Middle frontal gyrus (tissue), 1 donor: ENCODE results near the gene SRF.

ENCODE experiments used
- DNase-seq: peaks from one replicate; pipeline ENCODE4 v3.0.0-alpha.2; 2015; ENCODE audit warnings: low spot score; ENCODE audit errors: extremely low spot score

SRF gene

DNA sequence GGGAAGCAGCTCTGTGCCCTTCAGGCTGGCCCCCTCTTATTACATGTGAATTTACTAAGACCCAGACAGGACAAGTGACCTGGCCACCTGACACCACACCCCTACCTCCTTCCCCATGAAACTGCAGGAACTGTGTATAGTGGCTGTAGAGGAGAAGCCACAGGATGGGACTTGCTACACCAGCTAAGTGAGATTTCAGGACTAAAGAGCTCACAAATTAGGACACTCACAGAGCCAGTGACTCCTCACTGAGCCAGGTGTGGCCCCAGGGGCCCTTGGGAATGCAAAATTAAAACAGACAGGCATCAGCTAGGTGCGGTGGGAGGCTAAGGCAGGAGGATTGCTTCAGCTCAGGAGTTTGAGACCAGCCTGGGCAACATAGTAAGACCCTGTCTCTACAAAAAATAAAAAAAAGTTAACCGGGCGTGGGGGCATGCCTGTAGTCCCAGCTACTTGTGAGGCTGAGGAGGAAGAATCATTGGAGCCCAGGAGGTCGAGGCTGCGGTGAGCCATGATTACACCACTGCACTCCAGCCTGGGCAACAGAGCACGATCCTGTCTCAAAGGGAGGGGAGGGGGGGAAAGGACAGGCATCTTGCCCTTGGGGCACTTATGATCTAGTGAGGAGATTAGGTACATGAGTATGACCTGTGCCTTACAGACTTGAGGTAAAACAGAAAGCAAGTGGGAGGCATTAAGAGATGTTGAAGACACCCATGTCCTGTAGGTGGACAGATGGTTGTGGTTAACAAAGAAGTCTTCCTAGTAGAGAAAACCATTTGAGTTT lies 23.2 kb upstream of the SRF start:
- DNase-seq, result no peak

DNA sequence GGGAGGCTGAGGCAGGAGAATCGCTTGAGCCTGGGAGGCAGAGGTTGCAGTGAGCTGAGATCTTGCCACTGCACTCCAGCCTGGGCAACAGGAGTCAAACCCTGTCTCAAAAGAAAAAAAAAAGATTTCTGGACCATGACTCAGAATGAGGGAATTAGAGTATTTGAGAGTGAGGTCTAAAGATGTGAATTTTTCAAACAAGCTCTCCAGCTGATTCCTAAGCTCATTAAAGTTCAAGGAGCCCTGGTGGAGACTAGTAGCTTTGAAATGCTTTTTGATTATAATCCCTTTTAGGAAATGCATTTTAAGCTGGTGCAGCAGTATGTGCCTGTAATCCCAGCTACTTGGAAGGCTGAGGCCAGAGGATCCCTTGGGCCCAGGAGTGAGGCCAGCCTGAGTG lies 21.8 kb upstream of the SRF start:
- no peak for DNase-seq

DNA sequence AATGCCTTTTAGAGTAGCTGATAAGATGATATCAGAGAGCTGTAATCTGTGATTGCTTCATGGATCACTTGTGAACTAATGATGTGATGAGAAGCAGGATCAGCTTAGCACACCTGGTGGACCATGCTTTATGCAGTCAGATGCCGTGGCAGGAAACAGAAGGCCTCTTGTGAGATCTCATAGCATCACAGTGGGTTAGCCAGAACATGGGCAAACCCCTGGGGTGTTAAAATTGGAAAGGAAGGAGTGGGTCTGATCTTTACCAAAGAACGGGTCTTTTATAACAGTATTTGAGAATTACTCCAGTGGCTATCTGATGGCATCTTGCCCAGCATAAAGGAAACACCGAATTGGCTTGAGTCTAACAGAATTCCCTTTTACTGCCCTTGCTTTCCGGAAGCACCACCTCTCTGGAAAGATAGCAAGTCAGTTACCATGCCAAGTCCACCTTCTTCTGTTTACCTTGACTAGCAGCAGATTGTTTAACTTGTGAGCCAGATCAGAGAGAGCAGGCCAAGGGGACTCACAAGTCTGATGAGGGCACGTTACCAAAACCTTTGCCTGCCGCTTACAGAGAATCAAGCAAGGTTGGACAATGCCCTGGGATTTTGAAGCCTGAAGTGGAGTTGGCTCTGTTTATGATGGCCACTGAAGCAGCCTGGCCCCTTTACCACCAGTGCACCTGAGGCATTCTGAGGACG lies 20.9 kb upstream of the SRF start:
- DNase-seq, result no peak

DNA sequence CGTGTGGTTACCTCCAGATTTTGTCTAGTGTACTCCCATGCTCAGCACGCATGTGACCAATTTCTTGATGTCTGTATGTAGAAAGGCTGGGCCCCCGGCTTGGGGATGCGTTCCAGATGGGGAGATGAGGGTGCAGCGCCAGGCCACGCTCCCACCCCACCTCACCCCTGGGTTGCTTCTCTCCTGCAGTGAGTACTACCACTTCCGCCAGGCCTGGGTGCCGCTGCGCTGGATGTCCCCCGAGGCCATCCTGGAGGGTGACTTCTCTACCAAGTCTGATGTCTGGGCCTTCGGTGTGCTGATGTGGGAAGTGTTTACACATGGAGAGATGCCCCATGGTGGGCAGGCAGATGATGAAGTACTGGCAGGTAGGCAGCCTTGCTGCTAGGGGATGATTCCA lies 11.5 kb upstream of the SRF start:
- no peak for DNase-seq

- no peak for DNase-seq
These were observed 7.2 kb upstream of the SRF start for GRCh38 chr6:43163899-43164298.

DNA sequence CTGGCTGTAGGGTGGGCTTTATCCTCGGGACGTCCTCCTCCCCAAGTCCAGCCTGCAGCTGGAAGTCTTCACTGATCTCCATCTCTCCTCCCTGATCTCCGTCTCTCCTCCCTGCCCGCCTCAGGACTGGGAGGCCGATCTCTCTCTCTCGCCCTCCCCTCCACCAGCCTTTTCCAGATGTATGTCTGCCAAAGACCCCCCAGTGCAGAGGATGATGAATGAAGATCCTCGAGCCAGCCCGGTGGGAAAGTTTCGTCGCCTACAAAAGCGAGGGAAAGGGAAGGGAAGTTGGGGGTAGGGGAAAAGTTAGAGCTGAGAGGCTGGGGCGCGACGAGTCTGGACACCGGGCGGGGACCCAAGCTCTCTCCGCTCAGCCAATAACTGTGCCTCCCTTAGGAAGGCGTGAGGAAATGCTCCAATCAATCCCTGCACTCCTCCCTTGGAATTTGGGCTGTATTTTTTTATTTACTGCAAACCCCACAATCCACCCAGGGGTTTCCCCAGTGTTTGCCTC lies 595 bp upstream of the SRF start:
- no peak for DNase-seq

GRCh38 chr6:43171707-43172103 lies 636 bp downstream of the SRF start:
- DNase-seq, result no peak

GRCh38 chr6:43172104-43173007 lies 1.3 kb downstream of the SRF start:
- no peak for DNase-seq

GRCh38 chr6:43173591-43174262 lies 2.7 kb downstream of the SRF start:
- no peak for DNase-seq

DNA sequence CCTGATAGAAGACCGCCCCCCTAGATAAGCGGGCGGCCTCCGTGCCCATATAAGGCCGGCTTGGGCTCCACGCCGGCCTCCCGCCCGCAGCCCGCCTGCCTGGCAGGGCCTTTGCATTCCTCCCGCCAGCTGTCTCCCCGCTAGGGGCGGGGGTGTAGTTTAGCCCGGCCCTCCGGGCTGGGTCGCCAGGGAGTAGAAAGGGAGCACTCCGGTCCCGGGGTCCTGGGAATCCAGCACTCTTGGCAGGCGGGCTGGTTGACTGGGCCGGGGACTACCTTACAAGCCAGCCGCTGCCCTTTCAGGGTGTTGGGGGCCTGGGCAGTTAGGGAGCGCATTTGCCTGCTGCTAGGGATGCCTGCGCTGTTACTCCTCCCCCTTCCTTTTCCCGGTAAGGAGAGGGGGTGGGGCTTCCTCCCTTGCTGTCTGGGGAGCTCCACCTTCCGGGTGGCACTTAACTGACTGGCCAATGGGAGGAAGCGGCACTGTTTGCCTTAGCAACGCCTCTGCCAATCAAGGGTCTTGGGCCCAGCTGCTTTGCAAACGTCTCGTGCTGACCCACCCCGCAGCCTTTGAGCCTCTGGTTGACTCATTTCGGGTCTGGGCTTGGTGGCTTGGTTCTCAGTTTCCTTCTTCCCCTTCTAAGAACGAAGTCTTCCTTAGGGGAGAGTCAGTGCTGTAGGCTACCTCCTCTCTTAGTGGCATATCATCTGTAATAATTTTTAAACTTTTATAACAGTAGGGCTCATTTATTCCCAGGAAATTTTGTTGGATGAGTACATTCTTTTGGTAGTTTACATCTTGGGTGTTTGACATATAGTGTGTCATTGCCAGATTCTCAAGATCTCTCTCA lies 3.4 kb downstream of the SRF start:
- DNase-seq, result peak; percentile 93

- DNase-seq, result no peak
These were observed 4.8 kb downstream of the SRF start for GRCh38 chr6:43175676-43176422.

GRCh38 chr6:43176423-43176786 lies 5.3 kb downstream of the SRF start:
- DNase-seq, result no peak

DNA sequence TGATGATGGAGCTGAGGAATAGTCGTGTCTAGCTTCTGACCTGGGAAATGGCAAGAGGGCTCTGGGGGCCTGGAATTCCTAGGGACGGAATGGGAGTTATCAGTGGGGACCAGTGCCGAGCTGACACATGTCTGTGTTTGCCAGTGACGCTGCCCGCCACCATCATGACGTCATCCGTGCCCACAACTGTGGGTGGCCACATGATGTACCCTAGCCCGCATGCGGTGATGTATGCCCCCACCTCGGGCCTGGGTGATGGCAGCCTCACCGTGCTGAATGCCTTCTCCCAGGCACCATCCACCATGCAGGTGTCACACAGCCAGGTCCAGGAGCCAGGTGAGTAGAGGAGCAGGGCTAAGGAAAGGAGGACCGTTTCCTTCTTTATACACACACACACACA lies 7.1 kb downstream of the SRF start:
- no peak for DNase-seq

GRCh38 chr6:43178951-43179830 lies 8.1 kb downstream of the SRF start:
- DNase-seq, result no peak

- DNase-seq, result no peak
These were observed 9.0 kb downstream of the SRF start for GRCh38 chr6:43180058-43180457.

- DNase-seq, result no peak
These were observed 9.9 kb downstream of the SRF start for GRCh38 chr6:43180985-43181384.

GRCh38 chr6:43181621-43181941 lies 10.5 kb downstream of the SRF start:
- no peak for DNase-seq

DNA sequence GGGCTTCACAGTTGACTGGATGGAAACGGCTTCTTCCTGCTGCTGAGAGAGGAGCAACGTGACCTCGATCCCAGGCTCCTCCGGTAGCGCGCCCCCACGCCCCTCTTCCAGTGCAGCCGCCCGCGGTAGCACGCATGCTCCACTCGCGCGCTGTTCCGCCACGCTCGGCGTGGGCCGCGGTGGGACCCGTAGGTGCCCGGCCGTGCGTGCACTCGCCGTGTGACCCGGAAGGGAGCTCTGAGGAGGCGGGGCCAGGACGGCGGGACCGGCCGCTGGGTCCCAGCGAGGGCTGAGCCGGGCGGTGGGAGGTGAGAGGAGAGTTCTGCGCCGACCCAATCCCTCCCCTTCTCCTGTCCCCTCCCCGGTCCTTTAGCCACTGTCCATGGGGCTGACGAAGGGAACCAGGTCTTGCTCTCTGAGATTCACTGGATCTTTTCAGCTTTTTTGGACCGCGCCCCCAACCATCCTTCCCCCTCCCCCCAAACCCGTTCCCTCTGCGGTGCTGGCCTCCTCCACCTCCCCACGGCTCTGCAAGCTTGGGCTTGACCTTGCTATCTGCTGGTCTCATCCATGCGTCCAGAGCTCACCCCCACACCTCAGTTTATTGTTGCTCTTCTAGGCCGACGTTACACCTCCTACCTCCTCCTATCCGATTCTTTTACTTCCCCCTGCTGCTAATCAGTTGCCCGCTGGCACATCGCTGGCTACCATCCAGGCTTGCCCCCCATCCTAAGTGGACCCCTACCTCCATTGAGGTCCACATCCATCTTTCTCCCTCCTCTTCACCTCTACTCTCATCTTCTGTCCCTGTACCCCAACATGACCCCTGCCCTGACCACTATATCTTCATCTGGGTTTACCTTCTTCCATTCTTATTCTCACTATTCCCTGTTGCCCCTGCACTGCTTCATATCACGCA lies 11.1 kb downstream of the SRF start, which contains the start of gene CUL9:
TSS of gene CUL9 (plus strand) at position 255 of the 919 bp plus-strand sequence. CDS start 2,115 bp downstream, outside the sequence.
- peak; percentile 82 for DNase-seq
